Measurements from ENCODE around the gene IRS1.

Gene IRS1

DNA sequence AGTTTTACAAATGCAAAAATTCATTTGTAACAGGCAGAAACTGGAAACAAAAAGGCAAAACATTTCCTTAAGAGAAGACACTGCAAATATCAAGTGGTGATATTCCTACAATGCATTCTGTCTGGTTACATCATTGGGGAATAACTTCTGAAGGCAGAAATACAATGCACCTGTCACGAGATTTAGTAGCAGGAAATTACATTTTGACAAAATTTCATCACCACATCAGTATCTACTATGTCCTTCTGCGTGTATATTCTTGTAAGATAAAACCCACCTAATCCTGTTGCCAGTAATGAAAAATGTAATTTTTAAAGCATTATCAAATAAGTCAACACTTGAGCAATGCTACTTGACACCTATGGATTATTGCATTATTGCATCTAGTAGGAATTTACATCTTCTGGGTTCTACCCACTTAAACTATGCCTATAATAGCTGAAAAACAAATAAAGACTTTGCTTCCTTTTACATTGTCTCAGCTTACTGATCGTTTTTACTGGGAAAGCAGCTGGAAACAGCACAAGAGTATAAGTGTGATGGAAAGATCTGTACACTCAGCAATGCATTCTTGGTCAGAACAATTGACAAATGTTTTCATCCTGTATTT lies 59.5 kb downstream of the IRS1 start:
- DNase-seq (ENCODE audit: low read depth) = no peak
- H3K4me3 ChIP-seq (ENCODE audit: low read length) = no peak overlapping the region
- TF ChIP-seq, protein P1, sequence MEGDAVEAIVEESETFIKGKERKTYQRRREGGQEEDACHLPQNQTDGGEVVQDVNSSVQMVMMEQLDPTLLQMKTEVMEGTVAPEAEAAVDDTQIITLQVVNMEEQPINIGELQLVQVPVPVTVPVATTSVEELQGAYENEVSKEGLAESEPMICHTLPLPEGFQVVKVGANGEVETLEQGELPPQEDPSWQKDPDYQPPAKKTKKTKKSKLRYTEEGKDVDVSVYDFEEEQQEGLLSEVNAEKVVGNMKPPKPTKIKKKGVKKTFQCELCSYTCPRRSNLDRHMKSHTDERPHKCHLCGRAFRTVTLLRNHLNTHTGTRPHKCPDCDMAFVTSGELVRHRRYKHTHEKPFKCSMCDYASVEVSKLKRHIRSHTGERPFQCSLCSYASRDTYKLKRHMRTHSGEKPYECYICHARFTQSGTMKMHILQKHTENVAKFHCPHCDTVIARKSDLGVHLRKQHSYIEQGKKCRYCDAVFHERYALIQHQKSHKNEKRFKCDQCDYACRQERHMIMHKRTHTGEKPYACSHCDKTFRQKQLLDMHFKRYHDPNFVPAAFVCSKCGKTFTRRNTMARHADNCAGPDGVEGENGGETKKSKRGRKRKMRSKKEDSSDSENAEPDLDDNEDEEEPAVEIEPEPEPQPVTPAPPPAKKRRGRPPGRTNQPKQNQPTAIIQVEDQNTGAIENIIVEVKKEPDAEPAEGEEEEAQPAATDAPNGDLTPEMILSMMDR (conservative IDR thresholded peaks at IDR 0.05; ENCODE audit: low read length) = no peak

DNA sequence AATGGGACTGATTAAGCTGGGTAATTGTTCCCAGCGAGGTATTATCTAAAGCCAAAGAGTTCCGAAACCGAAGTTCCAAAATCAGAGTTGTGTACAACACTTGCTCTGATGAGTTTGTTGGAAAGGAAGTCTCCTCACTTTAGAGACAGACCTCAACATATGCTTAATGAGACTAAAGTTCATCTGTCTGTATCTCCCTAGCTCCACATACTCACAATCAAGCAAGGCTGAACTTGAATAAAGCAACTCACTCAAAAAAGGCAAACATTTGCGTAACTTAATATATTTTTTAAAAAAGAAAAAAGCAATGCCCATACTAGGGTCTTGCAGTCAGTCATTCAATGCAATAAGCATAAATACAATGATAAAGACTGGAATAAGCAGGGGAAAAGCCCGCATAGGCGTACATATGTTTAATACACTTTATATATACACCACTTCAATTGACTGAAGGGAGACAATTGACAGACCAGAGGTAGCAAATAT lies 60.0 kb downstream of the IRS1 start:
- H3K4me3 ChIP-seq (ENCODE audit: low read length) = no peak overlapping the region
- TF ChIP-seq, protein P1 (conservative IDR thresholded peaks at IDR 0.05; ENCODE audit: low read length) = no peak
- no peak for DNase-seq (ENCODE audit: low read depth)

DNA sequence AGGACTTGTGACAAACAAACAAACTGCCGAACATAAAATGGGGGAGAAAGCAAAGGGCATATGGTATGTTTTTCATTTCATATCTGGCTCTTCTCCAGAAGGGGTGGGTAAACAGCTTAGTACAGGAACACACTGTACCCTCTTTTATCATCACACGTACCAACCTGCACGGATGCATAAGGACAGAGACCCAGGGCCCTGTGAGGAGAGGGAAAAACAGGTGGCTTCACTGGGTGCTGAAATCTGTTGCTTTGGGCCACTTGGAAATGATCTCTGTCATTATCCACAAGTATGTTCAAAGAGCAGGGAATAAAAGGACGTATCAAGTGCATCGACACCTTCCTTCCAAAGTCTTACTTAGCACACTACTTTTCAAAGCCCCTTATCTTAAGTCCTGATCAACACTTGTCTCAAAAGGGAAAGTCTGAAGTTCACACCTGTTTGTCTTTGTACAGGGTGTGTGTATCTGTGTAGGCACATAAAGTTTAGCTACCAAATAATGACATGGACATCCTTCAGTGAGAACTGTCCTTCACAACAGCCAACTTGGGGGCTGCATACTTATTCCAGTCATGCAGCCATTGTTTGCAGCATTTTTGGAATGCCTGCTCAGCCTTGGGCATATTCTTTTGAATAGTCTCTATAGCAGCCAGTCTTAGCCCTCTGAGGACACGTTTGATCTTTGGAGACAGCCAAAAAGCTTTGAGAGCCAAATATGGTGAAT lies 60.6 kb downstream of the IRS1 start:
- no peak overlapping the region for H3K4me3 ChIP-seq (ENCODE audit: low read length)
- DNase-seq (ENCODE audit: low read depth) = no peak
- TF ChIP-seq, protein P1 (conservative IDR thresholded peaks at IDR 0.05; ENCODE audit: low read length) = no peak

DNA sequence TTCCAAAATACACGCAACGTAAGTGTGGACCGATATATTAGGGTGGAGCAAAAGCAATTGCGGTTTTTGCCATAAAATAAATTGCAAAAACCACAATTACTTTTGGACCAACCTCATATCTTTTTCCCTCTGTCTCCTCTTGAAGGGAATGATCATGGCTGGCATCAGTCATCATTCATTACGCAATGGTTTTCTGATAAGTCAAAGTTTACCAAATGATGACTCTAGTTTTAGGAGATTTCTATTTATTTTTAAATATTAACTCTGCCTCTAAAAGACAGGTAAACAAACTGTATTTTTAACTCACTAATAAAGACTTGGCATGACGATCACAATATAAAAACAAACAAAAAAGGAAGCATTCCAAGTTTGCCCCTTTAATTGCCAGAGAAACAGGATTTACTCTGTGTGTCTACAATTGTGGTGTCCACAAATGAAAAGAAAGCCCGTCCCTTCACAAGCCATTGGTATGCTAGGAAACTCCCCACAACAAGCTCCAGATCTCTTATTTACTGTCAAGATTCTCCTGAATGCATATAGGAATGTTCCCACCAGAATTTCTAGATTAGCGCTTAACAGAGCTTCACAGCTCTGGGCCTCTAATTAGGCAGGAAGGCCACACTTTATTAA lies 61.3 kb downstream of the IRS1 start:
- TF ChIP-seq, protein P1 (conservative IDR thresholded peaks at IDR 0.05; ENCODE audit: low read length) = no peak
- H3K4me3 ChIP-seq (ENCODE audit: low read length) = no peak overlapping the region
- DNase-seq (ENCODE audit: low read depth) = no peak

DNA sequence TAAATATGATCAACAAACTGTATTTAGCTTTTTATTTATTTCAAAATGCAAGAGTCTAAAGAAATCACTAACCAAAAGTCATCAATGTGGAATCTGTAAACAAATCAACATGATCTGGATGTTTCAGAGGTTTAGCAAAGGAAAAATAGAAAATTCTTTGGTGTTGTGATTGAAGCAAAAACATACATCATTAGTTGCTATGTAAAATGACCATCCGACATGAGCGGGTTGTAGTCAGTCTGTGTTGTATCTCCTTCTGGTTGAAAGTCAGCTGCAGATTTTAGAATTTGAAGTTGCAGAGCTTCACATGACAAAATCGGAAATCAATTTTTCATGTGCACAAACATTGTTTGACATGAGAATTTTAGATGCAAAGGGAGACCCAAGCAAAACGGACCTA lies 63.2 kb downstream of the IRS1 start:
- DNase-seq (ENCODE audit: low read depth) = no peak
- H3K4me3 ChIP-seq (ENCODE audit: low read length) = no peak overlapping the region
- TF ChIP-seq, protein P1 (conservative IDR thresholded peaks at IDR 0.05; ENCODE audit: low read length) = no peak

DNA sequence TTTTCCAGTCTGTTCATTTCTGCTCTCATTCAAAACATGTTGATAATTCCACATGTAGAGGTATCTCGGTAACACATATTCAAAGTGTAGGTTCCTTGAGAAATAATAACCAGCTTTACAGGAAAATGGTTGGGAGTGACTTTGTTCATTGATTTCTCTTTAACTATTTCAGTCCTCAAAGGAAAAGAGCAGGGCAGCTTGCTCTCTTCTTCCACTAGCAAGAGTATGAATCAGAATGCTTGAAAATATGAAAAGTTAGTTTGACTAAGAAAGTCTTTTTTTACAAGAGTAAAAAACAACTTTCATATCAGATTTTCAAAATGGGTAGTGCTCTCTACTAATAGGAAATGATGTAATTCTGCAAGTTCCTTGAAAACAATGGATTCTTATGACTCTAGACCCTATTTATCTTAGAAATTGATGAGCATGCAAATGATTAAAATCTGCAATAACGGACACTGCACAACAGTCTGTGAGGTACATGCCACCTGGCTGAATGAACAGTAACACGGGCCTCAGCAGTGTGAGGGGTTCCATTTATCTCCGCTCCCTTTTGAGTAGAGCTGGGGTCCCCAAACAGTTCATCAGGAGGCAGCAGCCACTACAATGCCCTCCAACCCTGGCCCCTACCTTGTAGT lies 65.6 kb downstream of the IRS1 start:
- no peak overlapping the region for H3K4me3 ChIP-seq (ENCODE audit: low read length)
- TF ChIP-seq, protein P1 (conservative IDR thresholded peaks at IDR 0.05; ENCODE audit: low read length) = no peak
- no peak for DNase-seq (ENCODE audit: low read depth)
